Ovary (tissue), 9 donors: ENCODE measurements around the gene ANKRD39. TPM values are rescaled to one million over a fixed set of nuclear protein-coding genes. Genes with fewer than 3 reads are reported as not detected.
"Not testable (repeated sequence)": the region's sequence is repeated elsewhere in the genome, so short reads cannot be mapped to it uniquely, and the experiment has no call there.

Source experiments
- DNase-seq, 5 donors: peaks; one replicate each; pipeline ENCODE4 v3.0.0-alpha.2; 2019 to 2020
- H3K27ac ChIP-seq, 2 donors: fragments of 200-600 bp; one replicate each; pipeline versions ENCODE4 v1.5.1 to v1.8.0; 2019 to 2022
- H3K27me3 ChIP-seq: fragments of 200-600 bp; one replicate; pipeline ENCODE4 v1.8.0; 2022
- H3K36me3 ChIP-seq: fragments of 200-600 bp; sonication (generic); one replicate; pipeline ENCODE4 v1.5.1; 2019
- H3K4me1 ChIP-seq: one replicate; pipeline ENCODE4 v1.8.1; 2013; ENCODE audit warnings: mild to moderate bottlenecking, moderate library complexity; ENCODE audit not compliant: insufficient read depth
- H3K4me3 ChIP-seq: fragments of 200-600 bp; sonication (generic); one replicate; pipeline ENCODE4 v1.5.1; 2017
- H3K9me3 ChIP-seq, 2 donors: fragments of 200-600 bp in 1 of 2; sonication (generic) in 1 of 2; one replicate each; pipeline versions ENCODE4 v1.5.1 to v1.8.1; 2013 to 2019; ENCODE audit warnings: mild to moderate bottlenecking in 1 of 2, moderate library complexity in 1 of 2
- CTCF ChIP-seq, 3 donors: fragments of 450-650 bp in 2 of 3; fragments of 200-600 bp in 1 of 3; IDR thresholded peaks; one replicate each; pipeline versions ENCODE4 v1.5.1 to v1.8.0; 2016 to 2022; ENCODE audit warnings: antibody characterized with exemption in 3 of 3, mild to moderate bottlenecking in 1 of 3
- EP300 ChIP-seq: sonication (generic); formaldehyde crosslinking; IDR thresholded peaks from one replicate; pipeline ENCODE4 v1.6.1; 2017; ENCODE audit warnings: antibody characterized with exemption
- POLR2A ChIP-seq: fragments of 450-650 bp; IDR thresholded peaks from one replicate; pipeline ENCODE4 v1.6.1; 2017; ENCODE audit warnings: antibody characterized with exemption, mild to moderate bottlenecking, moderate library complexity
- WGBS, 3 donors: extraction: QIAGEN DNeasy Blood & Tissue Kit in 1 of 3; methylation state at CpG; one replicate each; pipeline versions ENCODE4 v1.1.5 to v1.1.7; 2013 to 2017; 5-methylcytosine and 5-hydroxymethylcytosine counted together
- intact Hi-C, 4 donors: fragments of 100-400 bp; cut with DNase I; formaldehyde crosslinking; loops; one replicate each; pipeline versions ENCODE4 v1.11.0 to v1.15.1; 2022 to 2023
- polyA plus RNA-seq, 2 donors: library from polyadenylated mRNA; stranded (reverse); fragments of 200-250 nt in 1 of 2; fragments of 350-450 nt in 1 of 2; fragmentation: Illumina TruSeq in 1 of 2; extraction: RNeasy Lipid Tissue Mini Kit (QIAGEN cat#74804) in 1 of 2; gene quantifications; one replicate each; pipeline ENCODE4 v1.2.3, GENCODE V29; 2013 to 2014
- total RNA-seq, 7 donors: library from RNA; depleted of rRNA in 2 of 7; stranded (reverse); fragments of >200 nt in 2 of 7; fragmentation: NEBNext Ultra II Directional in 3 of 7; extraction: Animal tissue kit (Norgen Biotek cat#: 25700) in 3 of 7; gene quantifications; one replicate each; pipeline versions ENCODE4 v1.1.0 to v1.2.4, GENCODE V29; 2016 to 2023
- donor health status: DM: no; HTN: no; CAD: no; lungs with moderate emphysema.
- donor health status: DM: no; HTN: no; CAD: no.
- donor health status: Bipolar disorder and iron deficiency.
- donor health status: DM: yes; HTN: yes; CAD: no.
- donor health status: DM: no; HTN: no; CAD: no.
- donor health status: DM: yes; HTN: yes; CAD: no.

The ANKRD39 gene
- total and polyA plus RNA-seq, 9 donors, result 2.6 to 14.7 (median 12.7) TPM

- H3K36me3 ChIP-seq, result no peaks in the 10 kb centered on the region
- H3K27ac ChIP-seq, result no peak overlapping the region
- H3K27me3 ChIP-seq, result no peaks in the 10 kb centered on the region
- H3K9me3 ChIP-seq, result no peaks in the 10 kb centered on the region
- DNase-seq, result no peak
- TF ChIP-seq EP300 (no peak), CTCF (IDR thresholded peaks at IDR 0.05) (no peak), POLR2A (no peak)
- H3K4me1 ChIP-seq, result no peaks in the 10 kb centered on the region
- intact Hi-C loops, result no loop called here
- H3K4me3 ChIP-seq, result no peak overlapping the region
- 90 to 92% (median 90%) methylated on average over 23 of the region's 23 CpGs for WGBS, 3 donors
Measured at GRCh38 chr2:96806468-96807126, 51.2 kb downstream of the ANKRD39 start.

GRCh38 chr2:96805946-96806345 is 51.9 kb downstream of the ANKRD39 start:
- H3K36me3 ChIP-seq, H3K4me1 ChIP-seq, H3K27me3 ChIP-seq, H3K4me3 ChIP-seq, DNase-seq, intact Hi-C loops, H3K27ac ChIP-seq, H3K9me3 ChIP-seq: not testable (repeated sequence)
- 83 to 90% (median 88%) methylated on average over 11 to 19 of the region's 20 CpGs for WGBS, 3 donors

GRCh38 chr2:96804986-96805385 is 52.8 kb downstream of the ANKRD39 start:
- TF ChIP-seq CTCF (IDR thresholded peaks at IDR 0.05), result no peak
- TF ChIP-seq POLR2A, result no peak
- TF ChIP-seq EP300, result no peak
- intact Hi-C loops, result loop anchor here in 1 of 4 donors (5.0 kb wide), 1 partner anchor 273 kb away; no protein-coding TSS in a partner anchor

GRCh38 chr2:96802721-96803120 is 55.1 kb downstream of the ANKRD39 start:
- no peaks in the 10 kb centered on the region for H3K27me3 ChIP-seq
- intact Hi-C loops, result loop anchor here in 1 of 4 donors (5.0 kb wide), 1 partner anchor 270 kb away; no protein-coding TSS in a partner anchor
- no peak overlapping the region for H3K4me3 ChIP-seq
- TF ChIP-seq POLR2A (no peak), CTCF (IDR thresholded peaks at IDR 0.05) (no peak), EP300 (no peak)
- H3K27ac ChIP-seq, result no peak overlapping the region
- WGBS, 3 donors, result 90 to 93% (median 92%) methylated on average over 7 of the region's 7 CpGs
- H3K9me3 ChIP-seq, result no peaks in the 10 kb centered on the region
- DNase-seq, result no peak
- no peaks in the 10 kb centered on the region for H3K36me3 ChIP-seq
- H3K4me1 ChIP-seq, result no peaks in the 10 kb centered on the region

More at GRCh38 chr2:96804986-96805385, 52.8 kb downstream of the ANKRD39 start:
- Histone ChIP-seq H3K36me3 (no peaks in the 10 kb centered on the region), H3K4me1 (no peaks in the 10 kb centered on the region), H3K27me3 (no peaks in the 10 kb centered on the region), H3K27ac (no peak overlapping the region), H3K4me3 (no peak overlapping the region), H3K9me3 (no peaks in the 10 kb centered on the region)
- no peak for DNase-seq
